Cardiac muscle cell (in vitro differentiated cells and primary cell): ENCODE results near the gene PLXNA2. TPM values are rescaled to one million over a fixed set of nuclear protein-coding genes. Genes with fewer than 3 reads are reported as not detected.

ENCODE experiments used
- DNase-seq, 2 donors: peaks; one replicate each; pipeline versions ENCODE4 v3.0.0 to v3.0.0-alpha.2; 2010 to 2017; ENCODE audit warnings: low read depth in 1 of 2, low spot score in 1 of 2
- H3K27ac ChIP-seq: fragments of 200-600 bp; sonication (generic); 2 replicates; pipeline ENCODE4 v1.5.1; 2016
- H3K27me3 ChIP-seq: fragments of 200-600 bp; sonication (generic); 2 replicates; pipeline ENCODE4 v1.6.0; 2016; ENCODE audit warnings: control low read depth
- H3K36me3 ChIP-seq: fragments of 200-600 bp; sonication (generic); 2 replicates; pipeline ENCODE4 v1.5.1; 2016; ENCODE audit warnings: control low read depth
- H3K4me1 ChIP-seq: fragments of 200-600 bp; sonication (generic); 2 replicates; pipeline ENCODE4 v1.8.1; 2017; ENCODE audit warnings: low read depth, mild to moderate bottlenecking, mixed run types
- H3K4me3 ChIP-seq: fragments of 200-600 bp; sonication (generic); 2 replicates; pipeline ENCODE4 v1.5.1; 2016; ENCODE audit warnings: mild to moderate bottlenecking
- H3K9me3 ChIP-seq: fragments of 200-600 bp; sonication (generic); 2 replicates; pipeline ENCODE4 v1.5.1; 2017; ENCODE audit warnings: low read depth, mild to moderate bottlenecking, control low read depth
- CTCF ChIP-seq: IDR thresholded peaks from 2 replicates; pipeline ENCODE4 v1.5.1; 2012; ENCODE audit warnings: low read depth, mild to moderate bottlenecking, low read length
- polyA plus RNA-seq: library from polyadenylated mRNA; unstranded; fragments of >200 nt; fragmentation: Nextera tagmentation; extraction: Ambion mirVana; gene quantifications from 2 replicates; pipeline ENCODE4 v1.2.1, GENCODE V29; 2016
- total RNA-seq: library from RNA; depleted of rRNA; stranded (reverse); fragments of >200 nt; gene quantifications from 2 replicates; pipeline ENCODE4 v1.2.3, GENCODE V29; 2016

The PLXNA2 gene
- total and polyA plus RNA-seq, 2 experiments from 2014 or later = 23.2 to 55.3 TPM

GRCh38 chr1:208235982-208236761, 8.0 kb downstream of the PLXNA2 start:
- Histone ChIP-seq H3K9me3 (no peaks in the 10 kb centered on the region), H3K36me3 (no peaks in the 10 kb centered on the region), H3K4me1 (peaks cover 90% of the 10 kb centered on the region), H3K4me3 (no peak overlapping the region), H3K27me3 (no peaks in the 10 kb centered on the region), H3K27ac (no peak overlapping the region)
- no peak for TF ChIP-seq CTCF
- peak in 1 of 2 donors; percentile 83 for DNase-seq

- Histone ChIP-seq H3K4me3 (no peak overlapping the region), H3K4me1 (peaks cover 93% of the 10 kb centered on the region), H3K27ac (no peak overlapping the region), H3K27me3 (no peaks in the 10 kb centered on the region), H3K9me3 (no peaks in the 10 kb centered on the region), H3K36me3 (no peaks in the 10 kb centered on the region)
- DNase-seq = no peak
- TF ChIP-seq CTCF = no peak
Observed at GRCh38 chr1:208235356-208235981, 8.7 kb downstream of the PLXNA2 start.

- H3K4me1 ChIP-seq = peaks cover 87% of the 10 kb centered on the region
- DNase-seq = no peak
- no peaks in the 10 kb centered on the region for H3K9me3 ChIP-seq
- no peak overlapping the region for H3K4me3 ChIP-seq
- no peak for TF ChIP-seq CTCF
- H3K27ac ChIP-seq = no peak overlapping the region
- no peaks in the 10 kb centered on the region for H3K36me3 ChIP-seq
- H3K27me3 ChIP-seq = no peaks in the 10 kb centered on the region
Observed at GRCh38 chr1:208234721-208235120, 9.5 kb downstream of the PLXNA2 start.

GRCh38 chr1:208233978-208234377, 10.2 kb downstream of the PLXNA2 start:
- H3K9me3 ChIP-seq = no peaks in the 10 kb centered on the region
- H3K4me3 ChIP-seq = no peak overlapping the region
- H3K36me3 ChIP-seq = no peaks in the 10 kb centered on the region
- TF ChIP-seq CTCF = no peak
- no peaks in the 10 kb centered on the region for H3K27me3 ChIP-seq
- DNase-seq = no peak
- peaks cover 80% of the 10 kb centered on the region for H3K4me1 ChIP-seq
- H3K27ac ChIP-seq = no peak overlapping the region

GRCh38 chr1:208233546-208233945, 10.6 kb downstream of the PLXNA2 start:
- Histone ChIP-seq H3K9me3 (no peaks in the 10 kb centered on the region), H3K36me3 (no peaks in the 10 kb centered on the region), H3K4me3 (no peak overlapping the region), H3K27me3 (no peaks in the 10 kb centered on the region), H3K4me1 (peaks cover 76% of the 10 kb centered on the region), H3K27ac (no peak overlapping the region)
- no peak for TF ChIP-seq CTCF
- no peak for DNase-seq
